Ammon's horn (tissue), 1 donor: ENCODE measurements around the gene KLF14.
A peak's percentile ranks its signal among the peaks of the same experiment; 100 is the strongest.
"Not testable (repeated sequence)": the region's sequence is repeated elsewhere in the genome, so short reads cannot be mapped to it uniquely, and the experiment has no call there.

Experiments used
- DNase-seq: peaks from one replicate; pipeline ENCODE4 v3.0.0-alpha.2; 2016; ENCODE audit warnings: low spot score

Gene KLF14

GRCh38 chr7:130733931-130734814 is at the start of gene KLF14:
Gene KLF14 (minus strand): TSS chr7:130734207. CDS start chr7:130734033, 174 bp downstream.
- DNase-seq, result no peak

DNA sequence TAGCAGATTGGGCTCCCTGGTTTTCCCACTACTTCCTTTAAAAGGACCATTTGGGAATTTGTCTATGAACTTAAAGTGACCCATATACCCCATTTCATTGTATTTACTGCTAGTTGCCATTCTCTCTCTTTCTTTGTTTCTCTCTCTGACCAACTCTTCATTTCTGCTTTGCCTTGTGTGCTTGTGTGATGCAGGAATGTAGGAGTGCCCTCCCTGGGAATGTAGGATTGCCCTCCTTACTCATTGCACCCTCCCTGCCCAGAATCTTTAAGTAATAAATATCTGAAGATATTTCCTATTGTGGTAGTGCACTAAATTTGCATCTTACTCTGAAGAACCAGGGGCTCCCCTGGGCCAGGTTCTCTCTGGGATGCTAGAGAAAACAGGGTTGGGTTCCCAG is 47.3 kb upstream of the KLF14 start:
- DNase-seq, result no peak

GRCh38 chr7:130777426-130777825 is 43.4 kb upstream of the KLF14 start:
- no peak for DNase-seq

GRCh38 chr7:130772456-130772855 is 38.4 kb upstream of the KLF14 start:
- DNase-seq, result not testable (repeated sequence)

DNA sequence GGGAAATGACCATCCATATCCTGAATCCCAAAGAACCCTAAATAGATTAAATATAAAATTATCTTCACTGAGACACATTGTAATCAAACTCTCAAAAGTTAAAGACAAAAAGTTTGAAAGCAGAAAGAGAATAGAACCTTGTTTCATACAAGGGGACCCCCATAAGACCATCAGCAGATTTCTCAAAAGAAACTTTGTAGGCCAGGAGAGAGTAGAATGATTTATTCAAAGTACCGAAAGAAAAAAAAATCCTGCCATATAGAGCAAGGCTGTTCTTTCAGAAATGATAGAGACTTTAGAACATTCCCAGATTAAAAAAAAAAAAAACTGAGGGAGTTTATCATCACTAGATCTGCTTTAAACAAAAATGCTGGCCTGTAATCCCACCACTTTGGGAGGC is 34.8 kb upstream of the KLF14 start:
- no peak for DNase-seq

DNA sequence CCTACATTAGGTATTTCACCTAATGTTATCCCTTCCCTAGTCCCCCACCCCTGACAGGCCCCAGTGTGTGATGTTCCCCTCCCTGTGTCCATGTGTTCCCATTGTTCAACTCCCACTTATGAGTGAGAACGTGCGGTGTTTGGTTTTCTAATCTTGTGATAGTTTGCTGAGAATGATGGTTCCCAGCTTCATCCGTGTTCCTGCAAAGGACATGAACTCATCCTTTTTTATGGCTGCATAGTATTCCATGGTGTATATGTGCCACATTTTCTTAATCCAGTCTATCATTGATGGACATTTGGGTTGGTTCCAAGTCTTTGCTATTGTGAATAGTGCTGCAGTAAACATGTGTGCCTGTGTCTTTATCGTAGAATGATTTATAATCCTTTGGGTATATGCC is 30.6 kb upstream of the KLF14 start:
- DNase-seq, result not testable (repeated sequence)

- peak; percentile 49 for DNase-seq
Observed at GRCh38 chr7:130758429-130759056, 24.5 kb upstream of the KLF14 start.

GRCh38 chr7:130756316-130756715 is 22.3 kb upstream of the KLF14 start:
- DNase-seq, result no peak

- no peak for DNase-seq
Observed at GRCh38 chr7:130752424-130752823, 18.4 kb upstream of the KLF14 start.

- DNase-seq, result no peak
Observed at GRCh38 chr7:130750755-130751154, 16.7 kb upstream of the KLF14 start.

GRCh38 chr7:130748531-130749389 is 14.8 kb upstream of the KLF14 start:
- no peak for DNase-seq

- DNase-seq, result no peak
Observed at GRCh38 chr7:130741331-130741995, 7.5 kb upstream of the KLF14 start.

GRCh38 chr7:130740606-130741005 is 6.6 kb upstream of the KLF14 start:
- DNase-seq, result no peak

DNA sequence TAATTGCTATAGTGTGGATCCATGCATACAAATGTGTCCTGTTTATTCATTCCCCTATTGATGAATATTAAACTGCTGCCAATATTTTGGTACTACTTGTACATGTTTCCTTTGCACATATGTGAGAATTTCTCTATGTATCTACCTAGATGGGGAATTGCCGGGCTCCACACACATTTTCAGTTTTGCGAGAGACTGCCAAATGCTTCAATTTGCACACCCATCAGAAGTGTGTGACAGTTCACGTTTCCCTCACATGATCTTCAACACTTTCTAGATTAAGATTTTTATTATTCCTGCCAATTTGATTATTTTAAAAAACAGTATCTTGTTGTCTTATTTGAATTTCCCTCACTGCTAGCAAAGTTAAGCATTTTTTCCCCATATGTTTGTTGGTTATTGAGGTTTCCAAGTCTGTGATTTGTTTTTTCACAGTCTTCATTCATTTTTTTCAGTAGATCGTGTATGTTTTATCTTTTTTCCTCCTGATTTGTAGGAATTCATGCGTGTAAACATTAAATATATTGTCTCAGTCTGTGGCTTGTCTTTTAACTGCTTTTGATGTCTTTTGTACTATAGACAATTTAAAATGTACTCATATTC is 2.4 kb upstream of the KLF14 start:
- DNase-seq, result no peak

DNA sequence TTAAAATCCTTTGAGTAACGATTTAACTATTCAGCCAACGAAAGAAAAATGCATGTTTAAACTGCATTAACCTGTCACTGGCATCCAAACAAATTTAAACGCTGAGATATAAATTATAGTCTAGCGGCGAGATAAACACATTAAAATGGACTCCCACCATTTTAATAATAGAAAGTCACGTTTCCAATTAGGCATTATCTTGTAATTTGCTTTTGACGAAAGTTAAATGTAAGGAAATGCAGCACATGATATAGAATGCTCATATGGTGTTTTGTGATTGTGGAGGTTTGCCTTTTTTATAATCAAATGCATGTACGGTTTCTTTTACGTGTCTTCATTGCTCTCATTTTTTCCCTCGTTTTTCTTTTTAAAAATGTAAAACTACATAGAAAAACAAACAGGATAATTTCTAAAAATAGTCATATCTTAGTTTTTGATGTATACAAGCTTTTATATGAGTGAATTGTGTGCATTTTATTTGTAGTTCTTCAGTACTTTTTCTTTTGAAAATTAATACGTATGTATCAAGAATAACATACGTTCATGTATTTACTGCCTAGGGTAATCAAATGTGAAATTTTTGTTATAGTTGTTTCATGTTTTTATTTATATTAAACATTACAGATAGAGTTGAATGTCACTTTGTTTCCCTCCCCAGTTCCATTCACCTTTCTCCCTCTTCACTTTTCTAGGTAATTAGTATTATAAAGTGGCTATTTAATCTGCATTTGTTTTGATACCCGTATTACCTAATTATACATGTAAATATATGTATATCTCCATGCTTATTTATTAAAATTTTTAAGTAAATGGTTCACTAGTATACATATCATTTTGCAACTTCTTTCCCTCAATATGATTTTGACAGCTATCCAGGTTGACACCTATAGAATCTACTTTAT is 1.1 kb upstream of the KLF14 start:
- no peak for DNase-seq

GRCh38 chr7:130732980-130733930 is 752 bp downstream of the KLF14 start:
- DNase-seq, result no peak

DNA sequence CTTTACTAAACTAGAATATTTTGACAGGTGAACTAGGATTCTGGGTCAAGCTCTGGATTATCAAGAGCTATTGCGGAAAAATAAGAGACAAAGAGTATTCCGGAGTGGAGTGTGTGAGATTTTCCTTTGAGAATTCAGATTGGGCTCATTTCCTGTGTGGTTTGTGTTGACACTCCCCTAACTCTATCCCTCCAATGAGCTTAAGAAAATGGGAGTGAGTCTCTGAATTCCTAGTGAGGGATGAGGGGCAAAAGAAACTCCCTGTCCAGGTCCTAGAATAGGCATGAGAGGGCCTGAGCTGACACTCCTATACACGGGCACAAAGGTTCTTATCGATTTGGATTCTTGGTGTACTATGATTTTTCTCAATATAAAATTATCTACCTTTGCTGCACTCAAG is 10.2 kb downstream of the KLF14 start:
- DNase-seq, result no peak

DNA sequence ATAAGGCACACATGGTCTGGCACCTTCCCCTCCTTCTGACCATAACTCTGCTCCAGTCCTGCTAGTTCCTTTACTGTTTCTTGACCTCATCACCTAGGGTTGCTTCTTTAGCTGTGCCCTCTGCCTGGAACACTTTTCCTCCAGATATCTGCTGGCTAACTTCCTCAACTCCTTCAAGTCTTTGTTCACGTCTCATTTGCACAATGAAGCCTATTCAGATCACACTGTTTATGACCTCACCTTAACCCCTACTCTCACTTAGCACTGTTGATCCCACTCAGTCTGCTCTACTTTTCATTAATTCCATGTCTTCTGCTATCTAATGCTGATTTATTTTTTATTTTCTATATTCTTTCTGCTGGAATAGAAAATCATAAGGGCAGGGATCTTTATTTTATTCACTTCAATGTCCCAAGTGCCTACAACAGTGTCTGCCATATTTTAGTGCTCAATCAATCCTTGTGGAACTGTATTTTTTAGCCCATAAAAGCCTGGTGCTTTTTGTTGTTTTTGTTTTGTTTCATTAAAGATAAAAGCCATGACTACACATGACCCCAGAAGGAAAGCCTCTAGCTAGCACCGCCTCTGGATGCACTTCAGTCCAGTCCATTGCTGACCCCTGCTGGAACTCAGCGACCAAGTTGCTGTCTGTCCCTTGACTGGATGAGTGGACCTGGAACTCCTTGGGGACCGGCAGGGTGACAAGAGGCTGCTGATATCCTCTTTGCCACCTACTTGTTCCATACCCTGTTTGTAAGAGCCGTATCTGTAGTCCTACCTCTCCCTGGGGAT is 12.3 kb downstream of the KLF14 start:
- DNase-seq, result peak; percentile 82
